Muscle of leg (tissue), 11 donors: ENCODE results near the gene PROX2. TPM values are rescaled to one million over a fixed set of nuclear protein-coding genes. Genes with fewer than 3 reads are reported as not detected.
A peak's percentile ranks its signal among the peaks of the same experiment; 100 is the strongest.

Experiments used
- DNase-seq: peaks from one replicate; pipeline ENCODE4 v3.0.0; 2013
- H3K27ac ChIP-seq: one replicate; pipeline ENCODE4 v1.5.1; 2013; ENCODE audit warnings: mild to moderate bottlenecking, low read length, control low read depth
- H3K27me3 ChIP-seq: one replicate; pipeline ENCODE4 v1.6.1; 2013; ENCODE audit warnings: low read length; ENCODE audit not compliant: control insufficient read depth, insufficient read depth
- H3K36me3 ChIP-seq: one replicate; pipeline ENCODE4 v1.6.1; 2013; ENCODE audit warnings: low read length; ENCODE audit not compliant: control insufficient read depth, insufficient read depth
- H3K4me1 ChIP-seq: one replicate; pipeline ENCODE4 v1.6.1; 2013; ENCODE audit warnings: low read length; ENCODE audit not compliant: control insufficient read depth, insufficient read depth
- H3K4me3 ChIP-seq: one replicate; pipeline ENCODE4 v1.5.1; 2013; ENCODE audit warnings: low read length, control low read depth
- H3K9me3 ChIP-seq: replicated peaks from 2 replicates; pipeline ENCODE4 v1.6.1; 2013; ENCODE audit warnings: low read depth, low read length; ENCODE audit not compliant: control insufficient read depth
- WGBS: methylation state at CpG from one replicate; pipeline ENCODE4 v1.1.5; 2013; ENCODE audit warnings: missing lambda C conversion rate; ENCODE audit not compliant: insufficient coverage; 5-methylcytosine and 5-hydroxymethylcytosine counted together
- polyA plus RNA-seq, 8 donors: library from polyadenylated mRNA; unstranded; fragments of 120-200 nt; gene quantifications; one replicate each; pipeline versions ENCODE4 v1.2.1 to v1.2.3, GENCODE V29; 2013; ENCODE audit warnings: inconsistent platforms in 1 of 8, low replicate concordance in 1 of 8; ENCODE audit not compliant: insufficient read length in 8 of 8, insufficient read depth in 1 of 8
- total RNA-seq: library from RNA; stranded (reverse); fragments of 120-200 nt; gene quantifications from one replicate; pipeline ENCODE4 v1.2.4, GENCODE V29; 2013

The PROX2 gene
- total and polyA plus RNA-seq, 9 donors, result 0.06 to 1.1 (median 0.34) TPM; not detected in 1

DNA sequence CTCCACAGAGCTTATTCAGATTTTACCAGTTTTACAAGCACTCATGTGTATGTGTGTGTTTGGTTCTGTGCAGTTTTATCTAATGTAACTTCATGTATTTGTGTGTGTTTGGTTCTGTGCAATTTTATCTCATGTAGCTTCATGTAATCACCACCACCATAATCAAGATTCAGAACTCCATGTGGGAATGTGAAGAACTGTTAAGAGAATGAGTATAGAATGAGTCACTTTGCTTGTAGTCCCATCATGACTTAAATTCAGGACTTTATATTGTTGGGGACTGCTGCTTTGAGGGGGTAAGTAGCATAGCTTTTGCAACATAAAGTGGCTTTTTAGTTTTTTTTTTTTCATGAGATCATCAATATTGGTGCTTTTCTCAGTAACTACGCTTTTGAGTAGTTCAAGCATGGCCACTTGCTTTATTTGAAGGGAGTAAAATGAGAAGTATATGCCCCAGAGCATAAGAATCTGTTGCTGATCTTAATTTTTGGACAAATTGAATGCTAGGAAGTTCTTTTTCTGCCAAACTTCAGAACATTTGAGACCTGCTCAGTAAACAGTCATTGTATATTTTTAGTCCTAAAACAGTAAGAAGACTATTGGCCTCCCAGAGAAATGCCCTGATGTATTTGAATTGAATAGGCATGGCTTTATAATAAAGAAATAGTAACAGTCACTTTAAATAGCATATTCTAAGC lies 28.8 kb downstream of the PROX2 start:
- peak; percentile 71 for DNase-seq
- Histone ChIP-seq H3K4me1 (no peaks in the 10 kb centered on the region), H3K4me3 (no peak overlapping the region), H3K27me3 (no peaks in the 10 kb centered on the region), H3K27ac (no peak overlapping the region), H3K36me3 (no peaks in the 10 kb centered on the region), H3K9me3 (no peaks in the 10 kb centered on the region)
- WGBS, result 20% methylated on average over 1 of the region's 1 CpG

- Histone ChIP-seq H3K27me3 (no peaks in the 10 kb centered on the region), H3K9me3 (no peaks in the 10 kb centered on the region), H3K36me3 (no peaks in the 10 kb centered on the region), H3K27ac (peak overlapping the region; percentile 32), H3K4me3 (no peak overlapping the region), H3K4me1 (no peaks in the 10 kb centered on the region)
- 8% methylated on average over 3 of the region's 3 CpGs for WGBS
- peak; percentile 82 for DNase-seq
Observed at GRCh38 chr14:74846168-74846567, 29.8 kb downstream of the PROX2 start.

- Histone ChIP-seq H3K27me3 (no peaks in the 10 kb centered on the region), H3K4me3 (no peak overlapping the region), H3K9me3 (no peaks in the 10 kb centered on the region), H3K27ac (no peak overlapping the region), H3K36me3 (peaks cover 4% of the 10 kb centered on the region), H3K4me1 (no peaks in the 10 kb centered on the region)
- peak; percentile 75 for DNase-seq
Observed at GRCh38 chr14:74843653-74844052, 32.3 kb downstream of the PROX2 start.

- DNase-seq, result no peak
- Histone ChIP-seq H3K9me3 (no peaks in the 10 kb centered on the region), H3K4me1 (no peaks in the 10 kb centered on the region), H3K27me3 (no peaks in the 10 kb centered on the region), H3K27ac (no peak overlapping the region), H3K4me3 (no peak overlapping the region), H3K36me3 (peaks cover 7% of the 10 kb centered on the region)
- WGBS, result 96% methylated on average over 2 of the region's 4 CpGs
Observed at GRCh38 chr14:74841230-74842207, 34.4 kb downstream of the PROX2 start.

DNA sequence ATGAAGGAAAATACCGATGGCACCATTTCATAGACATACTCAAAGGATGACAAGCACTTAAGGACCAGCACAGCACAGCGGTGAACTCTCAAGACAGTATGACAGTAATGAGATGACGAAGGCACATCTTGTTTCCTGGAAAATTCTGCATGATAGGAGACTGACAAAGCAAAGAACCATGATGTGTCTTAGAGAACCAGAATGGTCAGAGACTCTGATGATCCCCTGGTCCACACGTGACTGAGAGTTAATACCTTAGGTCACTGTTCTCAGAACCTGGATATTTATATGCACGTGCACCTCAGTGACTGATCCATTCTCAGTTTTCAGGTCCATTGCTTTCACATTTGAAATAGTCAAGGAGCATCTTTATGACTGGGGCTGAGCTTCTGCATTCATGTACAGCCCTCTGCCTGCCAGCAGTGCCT lies 35.3 kb downstream of the PROX2 start:
- H3K4me1 ChIP-seq, result no peaks in the 10 kb centered on the region
- H3K4me3 ChIP-seq, result no peak overlapping the region
- WGBS, result 92% methylated on average over 4 of the region's 5 CpGs

GRCh38 chr14:74838166-74838565 lies 37.8 kb downstream of the PROX2 start:
- Histone ChIP-seq H3K27me3 (no peaks in the 10 kb centered on the region), H3K36me3 (peaks cover 12% of the 10 kb centered on the region), H3K4me1 (no peaks in the 10 kb centered on the region), H3K27ac (no peak overlapping the region), H3K4me3 (no peak overlapping the region), H3K9me3 (no peaks in the 10 kb centered on the region)
- no peak for DNase-seq
- WGBS, result no CpG with 5 or more reads among the region's 2 CpGs

More for the DNA sequence above, 35.3 kb downstream of the PROX2 start:
- Histone ChIP-seq H3K27ac (no peak overlapping the region), H3K36me3 (peaks cover 7% of the 10 kb centered on the region), H3K9me3 (no peaks in the 10 kb centered on the region), H3K27me3 (no peaks in the 10 kb centered on the region)
- no peak for DNase-seq

DNA sequence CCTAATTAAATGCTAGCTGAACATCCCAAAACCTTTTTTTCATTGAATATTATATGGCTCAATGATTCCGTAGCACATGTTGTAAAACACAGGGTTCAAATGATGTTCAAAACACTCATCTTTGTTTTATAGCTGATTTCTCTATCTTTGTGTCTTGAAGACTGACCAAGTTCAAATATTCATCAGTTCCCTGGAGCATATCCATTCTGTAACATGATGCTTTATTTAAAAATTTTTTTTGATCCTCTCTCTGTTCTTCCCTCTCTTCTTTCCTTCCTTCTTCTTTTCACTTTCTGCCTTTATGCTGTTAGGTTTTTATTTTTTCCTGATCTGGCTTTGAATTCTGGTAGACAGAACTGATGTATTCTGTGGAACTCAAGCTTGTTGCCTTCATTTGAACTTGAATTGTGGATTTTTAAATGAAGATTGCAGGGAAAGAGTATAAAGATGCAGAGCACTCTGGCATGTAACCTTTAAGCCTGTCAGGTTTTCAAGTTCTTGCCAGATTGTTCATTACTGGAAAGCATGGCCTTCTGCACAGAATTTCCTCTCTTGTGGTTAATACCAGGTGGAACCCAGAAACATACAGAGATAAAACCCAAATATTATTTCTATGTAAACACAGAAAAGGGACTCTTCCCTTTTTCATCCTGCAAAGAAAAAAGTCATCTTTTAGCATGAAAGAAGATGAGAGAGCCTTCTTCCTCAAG lies 39.5 kb downstream of the PROX2 start:
- no CpG with 5 or more reads among the region's 1 CpG for WGBS
- H3K27ac ChIP-seq, result no peak overlapping the region
- no peak for DNase-seq

GRCh38 chr14:74835645-74836250 lies 40.2 kb downstream of the PROX2 start:
- no peaks in the 10 kb centered on the region for H3K4me1 ChIP-seq
- H3K36me3 ChIP-seq, result peaks cover 14% of the 10 kb centered on the region
- WGBS, result 80% methylated on average over 1 of the region's 7 CpGs
- H3K27ac ChIP-seq, result no peak overlapping the region
- no peaks in the 10 kb centered on the region for H3K9me3 ChIP-seq
- H3K27me3 ChIP-seq, result no peaks in the 10 kb centered on the region
- H3K4me3 ChIP-seq, result no peak overlapping the region
- DNase-seq, result no peak

More for the DNA sequence above, 39.5 kb downstream of the PROX2 start:
- Histone ChIP-seq H3K4me1 (no peaks in the 10 kb centered on the region), H3K27me3 (no peaks in the 10 kb centered on the region), H3K36me3 (peaks cover 12% of the 10 kb centered on the region), H3K4me3 (no peak overlapping the region), H3K9me3 (no peaks in the 10 kb centered on the region)

GRCh38 chr14:74834692-74835392 lies 41.1 kb downstream of the PROX2 start:
- WGBS, result 100% methylated on average over 2 of the region's 5 CpGs

More at GRCh38 chr14:74834692-74835392, 41.1 kb downstream of the PROX2 start:
- H3K27ac ChIP-seq, result no peak overlapping the region
- H3K9me3 ChIP-seq, result no peaks in the 10 kb centered on the region
- peaks cover 15% of the 10 kb centered on the region for H3K36me3 ChIP-seq
- no peaks in the 10 kb centered on the region for H3K27me3 ChIP-seq
- peak; percentile 25 for DNase-seq
- H3K4me1 ChIP-seq, result no peaks in the 10 kb centered on the region
- H3K4me3 ChIP-seq, result no peak overlapping the region
